Endothelial cell (in vitro differentiated cells): ENCODE data around the gene EYA2. TPM values are rescaled to one million over a fixed set of nuclear protein-coding genes. Genes with fewer than 3 reads are reported as not detected.
A peak's percentile ranks its signal among the peaks of the same experiment; 100 is the strongest.

Experiments
- DNase-seq: peaks from one replicate; pipeline ENCODE4 v3.0.0; 2021; ENCODE audit warnings: low spot score
- H3K27ac Mint-ChIP-seq: one replicate; pipeline ENCODE4 v1.8.0; 2021; ENCODE audit warnings: mixed read lengths, inconsistent platforms; ENCODE audit not compliant: unreplicated experiment
- H3K27me3 Mint-ChIP-seq: one replicate; pipeline ENCODE4 v1.8.0; 2021; ENCODE audit warnings: mild to moderate bottlenecking, moderate library complexity, mixed read lengths, inconsistent platforms; ENCODE audit not compliant: unreplicated experiment
- H3K36me3 Mint-ChIP-seq: one replicate; pipeline ENCODE4 v1.8.0; 2021; ENCODE audit warnings: mild to moderate bottlenecking, low read depth, mixed read lengths, inconsistent platforms; ENCODE audit not compliant: unreplicated experiment
- H3K4me1 Mint-ChIP-seq: one replicate; pipeline ENCODE4 v1.8.0; 2021; ENCODE audit warnings: mild to moderate bottlenecking, mixed read lengths, inconsistent platforms; ENCODE audit not compliant: unreplicated experiment
- H3K4me3 Mint-ChIP-seq: one replicate; pipeline ENCODE4 v1.8.0; 2021; ENCODE audit warnings: mild to moderate bottlenecking, mixed read lengths, inconsistent platforms; ENCODE audit not compliant: unreplicated experiment
- H3K9me3 Mint-ChIP-seq: one replicate; pipeline ENCODE4 v1.8.0; 2021; ENCODE audit warnings: mixed read lengths, inconsistent platforms; ENCODE audit not compliant: unreplicated experiment
- CTCF ChIP-seq: fragments of 200-600 bp; sonication (generic); IDR thresholded peaks from one replicate; pipeline ENCODE4 v1.5.0; 2021; ENCODE audit warnings: antibody characterized with exemption; ENCODE audit not compliant: unreplicated experiment
- total RNA-seq: library from RNA; stranded (reverse); fragmentation: NEBNext Ultra II Directional; extraction: Animal tissue kit (Norgen Biotek cat#: 25700); gene quantifications from one replicate; pipeline ENCODE4 v1.2.1, GENCODE V29; 2021; ENCODE audit not compliant: unreplicated experiment

The EYA2 gene
- total RNA-seq, 1 donor from 2014 or later: not detected

- no peaks in the 10 kb centered on the region for H3K27me3 Mint-ChIP-seq
Observed at GRCh38 chr20:46977909-46978588, 83.4 kb downstream of the EYA2 start.

GRCh38 chr20:46978951-46979491, 84.4 kb downstream of the EYA2 start:
- Mint-ChIP-seq H3K27ac (no peak overlapping the region), H3K4me1 (peaks cover 19% of the 10 kb centered on the region), H3K27me3 (no peaks in the 10 kb centered on the region), H3K9me3 (no peaks in the 10 kb centered on the region), H3K4me3 (no peak overlapping the region), H3K36me3 (no peaks in the 10 kb centered on the region)
- TF ChIP-seq CTCF: no peak
- DNase-seq: no peak

More at GRCh38 chr20:46977909-46978588, 83.4 kb downstream of the EYA2 start:
- Mint-ChIP-seq H3K9me3 (no peaks in the 10 kb centered on the region), H3K4me1 (peaks cover 19% of the 10 kb centered on the region), H3K4me3 (no peak overlapping the region), H3K27ac (peak overlapping the region; percentile 6), H3K36me3 (no peaks in the 10 kb centered on the region)
- no peak for DNase-seq
- no peak for TF ChIP-seq CTCF

GRCh38 chr20:46979603-46980241, 85.1 kb downstream of the EYA2 start:
- no peaks in the 10 kb centered on the region for H3K27me3 Mint-ChIP-seq
- H3K4me3 Mint-ChIP-seq: no peak overlapping the region
- no peak for DNase-seq
- H3K9me3 Mint-ChIP-seq: no peaks in the 10 kb centered on the region
- H3K36me3 Mint-ChIP-seq: no peaks in the 10 kb centered on the region
- peaks cover 19% of the 10 kb centered on the region for H3K4me1 Mint-ChIP-seq
- peak overlapping the region; percentile 75 for H3K27ac Mint-ChIP-seq
- TF ChIP-seq CTCF: no peak

DNA sequence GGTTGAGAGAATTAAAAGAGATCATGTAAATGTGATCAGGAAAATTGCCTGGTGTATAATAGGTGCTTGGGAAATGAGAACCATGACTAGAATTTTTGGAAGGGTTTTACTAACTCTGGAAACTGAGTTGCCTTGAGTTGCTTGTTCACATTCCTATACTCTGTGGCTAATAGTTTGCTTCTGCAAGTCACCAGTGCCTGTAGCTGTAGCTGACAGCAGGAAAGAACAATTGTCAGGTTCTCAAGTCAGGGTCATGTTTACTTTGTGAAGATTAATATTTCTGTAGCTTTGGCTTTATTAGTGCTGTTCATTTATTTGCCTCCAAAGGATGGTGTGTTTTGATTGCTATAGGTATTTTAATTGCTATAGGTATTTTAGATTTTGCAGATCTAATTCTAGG, 86.5 kb downstream of the EYA2 start:
- no peak overlapping the region for H3K4me3 Mint-ChIP-seq
- H3K27ac Mint-ChIP-seq: no peak overlapping the region
- no peaks in the 10 kb centered on the region for H3K27me3 Mint-ChIP-seq
- no peak for TF ChIP-seq CTCF
- no peaks in the 10 kb centered on the region for H3K36me3 Mint-ChIP-seq
- DNase-seq: no peak
- H3K4me1 Mint-ChIP-seq: peaks cover 19% of the 10 kb centered on the region
- H3K9me3 Mint-ChIP-seq: no peaks in the 10 kb centered on the region

GRCh38 chr20:46983466-46983865, 88.8 kb downstream of the EYA2 start:
- no peak overlapping the region for H3K27ac Mint-ChIP-seq
- no peak for TF ChIP-seq CTCF
- no peak overlapping the region for H3K4me3 Mint-ChIP-seq
- no peaks in the 10 kb centered on the region for H3K36me3 Mint-ChIP-seq
- peaks cover 13% of the 10 kb centered on the region for H3K4me1 Mint-ChIP-seq
- no peaks in the 10 kb centered on the region for H3K27me3 Mint-ChIP-seq
- no peak for DNase-seq
- H3K9me3 Mint-ChIP-seq: no peaks in the 10 kb centered on the region
